Nephron (organoid): ENCODE measurements around the gene MUSTN1.

Experiments used
- H3K27ac Mint-ChIP-seq, 3 experiments: 2 replicates each; pipeline ENCODE4 v1.8.0; 2020; ENCODE audit warnings: mixed read lengths in 3 of 3, mild to moderate bottlenecking in 2 of 3, moderate library complexity in 1 of 3
- H3K27me3 Mint-ChIP-seq: 2 replicates; pipeline ENCODE4 v1.8.0; 2021; ENCODE audit warnings: low read depth, mild to moderate bottlenecking, moderate library complexity, mixed read lengths
- H3K36me3 Mint-ChIP-seq: 2 replicates; pipeline ENCODE4 v1.8.0; 2020; ENCODE audit warnings: low read depth, mixed read lengths
- H3K4me1 Mint-ChIP-seq: 2 replicates; pipeline ENCODE4 v1.8.0; 2020; ENCODE audit warnings: mixed read lengths
- H3K4me3 Mint-ChIP-seq, 3 experiments: 2 replicates each; pipeline ENCODE4 v1.8.0; 2020; ENCODE audit warnings: mild to moderate bottlenecking in 3 of 3, mixed read lengths in 3 of 3, moderate library complexity in 2 of 3
- H3K9me3 Mint-ChIP-seq: 2 replicates; pipeline ENCODE4 v1.8.0; 2020; ENCODE audit warnings: mixed read lengths
- CTCF ChIP-seq, 3 experiments: fragments of 200-600 bp; sonication (generic); IDR thresholded peaks; one replicate each; pipeline ENCODE4 v1.5.0; 2021; ENCODE audit warnings: antibody characterized with exemption in 3 of 3; ENCODE audit not compliant: unreplicated experiment in 3 of 3

MUSTN1 gene

GRCh38 chr3:52817221-52817620 is 17.6 kb downstream of the MUSTN1 start:
- no peak overlapping the region for H3K4me3 Mint-ChIP-seq
- H3K27ac Mint-ChIP-seq = no peak overlapping the region
- H3K4me1 Mint-ChIP-seq = no peaks in the 10 kb centered on the region
- TF ChIP-seq CTCF (IDR thresholded peaks at IDR 0.05; ENCODE audit: unreplicated experiment in 3 of 3) = no peak
- no peaks in the 10 kb centered on the region for H3K36me3 Mint-ChIP-seq
- no peaks in the 10 kb centered on the region for H3K9me3 Mint-ChIP-seq
- H3K27me3 Mint-ChIP-seq = no peaks in the 10 kb centered on the region

DNA sequence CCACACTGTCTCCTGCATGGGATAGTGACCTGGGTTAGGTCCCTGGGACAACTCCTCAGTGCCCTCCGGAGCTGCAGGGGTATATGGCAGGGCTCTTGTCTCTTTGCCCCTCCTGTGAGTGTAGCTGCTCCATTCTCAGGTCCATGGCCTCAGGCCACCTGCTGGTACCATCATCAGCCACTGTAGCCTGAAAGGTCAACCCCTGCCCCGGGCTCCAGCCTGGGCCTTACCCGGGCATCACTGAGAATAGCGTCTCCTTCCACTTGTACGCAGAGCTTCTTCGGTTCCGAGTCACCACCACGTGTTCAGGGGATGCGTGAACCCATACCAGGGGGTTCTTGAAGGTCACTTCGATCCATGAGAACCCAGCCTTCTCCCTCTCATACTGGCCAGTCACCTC is 18.2 kb downstream of the MUSTN1 start:
- Mint-ChIP-seq H3K27me3 (no peaks in the 10 kb centered on the region), H3K27ac (no peak overlapping the region), H3K4me3 (no peak overlapping the region), H3K36me3 (no peaks in the 10 kb centered on the region), H3K9me3 (no peaks in the 10 kb centered on the region), H3K4me1 (no peaks in the 10 kb centered on the region)
- TF ChIP-seq CTCF (IDR thresholded peaks at IDR 0.05; ENCODE audit: unreplicated experiment in 3 of 3) = no peak

GRCh38 chr3:52816199-52816598 is 18.6 kb downstream of the MUSTN1 start:
- no peak overlapping the region for H3K4me3 Mint-ChIP-seq
- H3K4me1 Mint-ChIP-seq = no peaks in the 10 kb centered on the region
- no peaks in the 10 kb centered on the region for H3K9me3 Mint-ChIP-seq
- no peaks in the 10 kb centered on the region for H3K36me3 Mint-ChIP-seq
- no peak for TF ChIP-seq CTCF (IDR thresholded peaks at IDR 0.05; ENCODE audit: unreplicated experiment in 3 of 3)
- no peak overlapping the region for H3K27ac Mint-ChIP-seq
- no peaks in the 10 kb centered on the region for H3K27me3 Mint-ChIP-seq

GRCh38 chr3:52813810-52814209 is 21.0 kb downstream of the MUSTN1 start:
- no peaks in the 10 kb centered on the region for H3K27me3 Mint-ChIP-seq
- H3K4me1 Mint-ChIP-seq = no peaks in the 10 kb centered on the region
- no peak overlapping the region for H3K27ac Mint-ChIP-seq
- no peak overlapping the region for H3K4me3 Mint-ChIP-seq
- no peaks in the 10 kb centered on the region for H3K9me3 Mint-ChIP-seq
- no peaks in the 10 kb centered on the region for H3K36me3 Mint-ChIP-seq
- no peak for TF ChIP-seq CTCF (IDR thresholded peaks at IDR 0.05; ENCODE audit: unreplicated experiment in 3 of 3)

DNA sequence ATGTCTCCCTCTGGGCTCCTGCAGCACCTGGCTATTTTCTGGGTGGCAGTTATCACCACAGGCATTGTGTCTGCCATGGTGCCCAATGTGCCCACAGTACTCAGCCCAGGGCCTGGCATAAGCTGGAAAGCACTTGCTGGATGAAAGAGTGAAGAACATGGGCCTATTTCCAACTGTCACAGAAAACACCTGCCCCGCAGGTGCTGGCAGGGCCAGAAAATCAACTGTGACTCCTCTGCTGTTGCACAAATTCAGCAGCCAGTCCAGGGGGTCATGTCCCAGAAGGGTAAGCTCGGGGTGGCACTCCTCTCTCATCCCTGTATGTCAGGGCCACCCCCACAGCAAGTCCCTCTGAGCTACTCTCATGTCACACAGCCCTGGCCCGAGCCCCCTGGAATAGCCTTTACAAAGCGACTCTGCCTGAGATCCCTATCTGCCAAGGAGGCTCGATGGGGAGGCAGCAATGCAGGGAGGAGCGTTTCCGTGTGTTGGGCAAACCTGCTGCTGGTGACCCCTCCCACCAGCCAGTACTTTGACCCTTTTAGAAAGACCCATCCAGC is 23.3 kb downstream of the MUSTN1 start:
- no peaks in the 10 kb centered on the region for H3K9me3 Mint-ChIP-seq
- TF ChIP-seq CTCF (IDR thresholded peaks at IDR 0.05; ENCODE audit: unreplicated experiment in 3 of 3) = no peak
- no peak overlapping the region for H3K27ac Mint-ChIP-seq
- no peak overlapping the region for H3K4me3 Mint-ChIP-seq
- no peaks in the 10 kb centered on the region for H3K36me3 Mint-ChIP-seq
- H3K27me3 Mint-ChIP-seq = no peaks in the 10 kb centered on the region
- H3K4me1 Mint-ChIP-seq = no peaks in the 10 kb centered on the region

DNA sequence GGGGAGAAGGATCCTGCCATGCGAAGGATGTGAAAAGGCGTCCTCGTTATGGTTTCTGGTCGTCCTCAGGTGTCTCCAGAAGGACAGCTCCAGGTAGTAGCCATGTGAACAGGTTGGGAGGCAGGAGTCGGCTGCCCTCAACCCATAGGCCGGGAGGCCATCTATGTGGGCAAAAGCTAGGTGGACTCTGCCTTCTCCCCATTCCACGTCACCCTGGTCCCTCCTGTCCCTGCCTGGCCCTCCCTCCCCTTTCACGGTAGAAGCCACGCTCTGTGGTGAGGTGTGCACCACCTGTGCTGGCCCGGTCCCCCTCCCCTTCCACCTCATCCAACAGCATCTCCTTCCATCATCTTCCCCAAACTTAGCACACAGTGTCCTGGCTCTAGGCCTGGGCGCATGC is 23.9 kb downstream of the MUSTN1 start:
- Mint-ChIP-seq H3K36me3 (no peaks in the 10 kb centered on the region), H3K4me3 (no peak overlapping the region), H3K4me1 (no peaks in the 10 kb centered on the region), H3K9me3 (no peaks in the 10 kb centered on the region), H3K27me3 (no peaks in the 10 kb centered on the region), H3K27ac (no peak overlapping the region)
- TF ChIP-seq CTCF (IDR thresholded peaks at IDR 0.05; ENCODE audit: unreplicated experiment in 3 of 3) = no peak
